Keratinocyte (primary cell): ENCODE results near the gene OVCH2. TPM values are rescaled to one million over a fixed set of nuclear protein-coding genes. Genes with fewer than 3 reads are reported as not detected.

Experiments used
- DNase-seq: peaks from one replicate; pipeline ENCODE4 v3.0.0-alpha.2; 2011; ENCODE audit warnings: low read depth, missing footprints, low spot score
- FAIRE-seq: peaks from 2 replicates; lab custom pipeline; 2011; peaks lifted over from hg19 to GRCh38; lab: Jason Lieb, UNC
- H2AFZ ChIP-seq: 2 replicates; pipeline ENCODE4 v1.6.0; 2012; ENCODE audit warnings: low read length, control low read depth, inconsistent platforms; ENCODE audit not compliant: control insufficient read depth
- H3K27ac ChIP-seq: 2 replicates; pipeline ENCODE4 v1.5.1; 2011; ENCODE audit warnings: low read length; ENCODE audit not compliant: control insufficient read depth, insufficient read depth
- H3K27me3 ChIP-seq: 3 replicates; pipeline ENCODE4 v1.6.0; 2011; ENCODE audit warnings: low read length; ENCODE audit not compliant: control insufficient read depth, insufficient read depth; ENCODE audit errors: extremely low read depth
- H3K36me3 ChIP-seq, 2 experiments: 2 replicates in 1 of 2; 3 replicates in 1 of 2; pipeline ENCODE4 v1.5.1; 2011; ENCODE audit warnings: low read length in 2 of 2, mild to moderate bottlenecking in 1 of 2; ENCODE audit not compliant: control insufficient read depth in 2 of 2, insufficient read depth in 2 of 2; ENCODE audit errors: extremely low read depth in 1 of 2
- H3K4me1 ChIP-seq: 3 replicates; pipeline ENCODE4 v1.5.1; 2011; ENCODE audit warnings: low read length; ENCODE audit not compliant: control insufficient read depth, insufficient read depth; ENCODE audit errors: extremely low read depth
- H3K4me2 ChIP-seq: 3 replicates; pipeline ENCODE4 v1.6.0; 2011; ENCODE audit warnings: low read depth, low read length; ENCODE audit not compliant: control insufficient read depth, insufficient read depth; ENCODE audit errors: extremely low read depth
- H3K4me3 ChIP-seq, 3 experiments: fragments of 200-600 bp in 1 of 3; sonication (generic) in 1 of 3; 2 replicates in 2 of 3; 3 replicates in 1 of 3; pipeline ENCODE4 v1.5.1; 2011 to 2016; ENCODE audit warnings: low read length in 3 of 3, mild to moderate bottlenecking in 3 of 3, control low read depth in 2 of 3, inconsistent platforms in 1 of 3, low read depth in 1 of 3, mixed read lengths in 1 of 3, mixed run types in 1 of 3, moderate library complexity in 1 of 3; ENCODE audit not compliant: control insufficient read depth in 2 of 3, insufficient read depth in 2 of 3; ENCODE audit errors: extremely low read depth in 1 of 3
- H3K79me2 ChIP-seq: 2 replicates; pipeline ENCODE4 v1.6.0; 2012; ENCODE audit warnings: low read length; ENCODE audit not compliant: control insufficient read depth, insufficient read depth
- H3K9ac ChIP-seq: 3 replicates; pipeline ENCODE4 v1.6.0; 2011; ENCODE audit warnings: low read length; ENCODE audit not compliant: control insufficient read depth, insufficient read depth; ENCODE audit errors: extremely low read depth
- H3K9me1 ChIP-seq: 3 replicates; pipeline ENCODE4 v1.6.0; 2011; ENCODE audit warnings: low read length; ENCODE audit not compliant: control insufficient read depth, insufficient read depth; ENCODE audit errors: extremely low read depth
- H3K9me3 ChIP-seq: 2 replicates; pipeline ENCODE4 v1.5.1; 2012; ENCODE audit warnings: low read depth, low read length; ENCODE audit not compliant: control insufficient read depth
- H4K20me1 ChIP-seq: 3 replicates; pipeline ENCODE4 v1.6.0; 2011; ENCODE audit warnings: low read length; ENCODE audit not compliant: control insufficient read depth, insufficient read depth; ENCODE audit errors: extremely low read depth
- EZH2 ChIP-seq: IDR thresholded peaks from one replicate; pipeline ENCODE4 v1.6.1; 2012; ENCODE audit warnings: inconsistent platforms, mild to moderate bottlenecking, low read length, moderate library complexity
- dilution Hi-C: fragments of 300-500 bp; cut with MboI; formaldehyde crosslinking; loops from one replicate; pipeline ENCODE4 v1.7.0; 2020; ENCODE audit warnings: low sequenced_read_pairs; ENCODE audit not compliant: extremely low pct_ligation_motif_present
- polyA plus RNA-seq, 5 experiments: library from polyadenylated mRNA; depleted of rRNA in 3 of 5; stranded (reverse) in 3 of 5; stranded (forward) in 1 of 5; unstranded in 1 of 5; fragments of >200 nt; gene quantifications; 1 replicate in 1 of 5; 2 replicates in 3 of 5; 3 replicates in 1 of 5; pipeline versions ENCODE4 v1.2.1 to v1.2.3, GENCODE V29; 2011 to 2012; ENCODE audit warnings: missing spikeins in 2 of 5, low read depth in 1 of 5, low replicate concordance in 1 of 5
- TF ChIP-seq, protein P1 (sequence below), 3 experiments: IDR thresholded peaks in 1 of 3; conservative IDR thresholded peaks in 1 of 3; optimal IDR thresholded peaks in 1 of 3; 2 replicates in 2 of 3; 3 replicates in 1 of 3; pipeline versions ENCODE3 to v1.5.1; 2011; ENCODE audit warnings: low read length in 3 of 3, mild to moderate bottlenecking in 3 of 3, moderate library complexity in 2 of 3, control low read depth in 1 of 3, inconsistent platforms in 1 of 3; ENCODE audit not compliant: insufficient read depth in 2 of 3; ENCODE audit errors: extremely low read depth in 1 of 3

The OVCH2 gene
- polyA plus RNA-seq, 1 donor (not counting 4 experiments of a cell fraction or from before 2014, with no cell fraction given) = 2.8 TPM

GRCh38 chr11:7691759-7692350 is 14.4 kb downstream of the OVCH2 start:
- H3K9me1 ChIP-seq = no peaks in the 10 kb centered on the region
- no peaks in the 10 kb centered on the region for H3K27me3 ChIP-seq
- no peak overlapping the region for H3K27ac ChIP-seq
- H3K4me2 ChIP-seq = no peak overlapping the region
- dilution Hi-C loops = no loop called here
- no peaks in the 10 kb centered on the region for H4K20me1 ChIP-seq
- DNase-seq (no peak), FAIRE-seq (no peak)
- TF ChIP-seq, protein P1, sequence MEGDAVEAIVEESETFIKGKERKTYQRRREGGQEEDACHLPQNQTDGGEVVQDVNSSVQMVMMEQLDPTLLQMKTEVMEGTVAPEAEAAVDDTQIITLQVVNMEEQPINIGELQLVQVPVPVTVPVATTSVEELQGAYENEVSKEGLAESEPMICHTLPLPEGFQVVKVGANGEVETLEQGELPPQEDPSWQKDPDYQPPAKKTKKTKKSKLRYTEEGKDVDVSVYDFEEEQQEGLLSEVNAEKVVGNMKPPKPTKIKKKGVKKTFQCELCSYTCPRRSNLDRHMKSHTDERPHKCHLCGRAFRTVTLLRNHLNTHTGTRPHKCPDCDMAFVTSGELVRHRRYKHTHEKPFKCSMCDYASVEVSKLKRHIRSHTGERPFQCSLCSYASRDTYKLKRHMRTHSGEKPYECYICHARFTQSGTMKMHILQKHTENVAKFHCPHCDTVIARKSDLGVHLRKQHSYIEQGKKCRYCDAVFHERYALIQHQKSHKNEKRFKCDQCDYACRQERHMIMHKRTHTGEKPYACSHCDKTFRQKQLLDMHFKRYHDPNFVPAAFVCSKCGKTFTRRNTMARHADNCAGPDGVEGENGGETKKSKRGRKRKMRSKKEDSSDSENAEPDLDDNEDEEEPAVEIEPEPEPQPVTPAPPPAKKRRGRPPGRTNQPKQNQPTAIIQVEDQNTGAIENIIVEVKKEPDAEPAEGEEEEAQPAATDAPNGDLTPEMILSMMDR (optimal IDR thresholded peaks at IDR 0.05 in 1 of 3, IDR thresholded peaks at IDR 0.05 in 1 of 3, conservative IDR thresholded peaks at IDR 0.05 in 1 of 3; ENCODE audit: extremely low read depth in 1 of 3, insufficient read depth in 2 of 3, low read length in 3 of 3) = no peak
- TF ChIP-seq EZH2 = no peak
- no peaks in the 10 kb centered on the region for H3K9me3 ChIP-seq
- no peak overlapping the region for H2AFZ ChIP-seq
- H3K4me3 ChIP-seq = no peak overlapping the region
- no peaks in the 10 kb centered on the region for H3K4me1 ChIP-seq
- no peak overlapping the region for H3K9ac ChIP-seq
- H3K79me2 ChIP-seq = no peaks in the 10 kb centered on the region
- H3K36me3 ChIP-seq = no peaks in the 10 kb centered on the region

GRCh38 chr11:7690648-7691047 is 15.6 kb downstream of the OVCH2 start:
- no peak overlapping the region for H2AFZ ChIP-seq
- H3K36me3 ChIP-seq = no peaks in the 10 kb centered on the region
- no peaks in the 10 kb centered on the region for H4K20me1 ChIP-seq
- no peaks in the 10 kb centered on the region for H3K9me3 ChIP-seq
- no peak overlapping the region for H3K4me3 ChIP-seq
- H3K27me3 ChIP-seq = no peaks in the 10 kb centered on the region
- H3K4me2 ChIP-seq = no peak overlapping the region
- no peaks in the 10 kb centered on the region for H3K79me2 ChIP-seq
- no peak overlapping the region for H3K27ac ChIP-seq
- DNase-seq = no peak
- dilution Hi-C loops = no loop called here
- no peak for FAIRE-seq
- no peaks in the 10 kb centered on the region for H3K4me1 ChIP-seq
- no peaks in the 10 kb centered on the region for H3K9me1 ChIP-seq
- no peak overlapping the region for H3K9ac ChIP-seq
- no peak for TF ChIP-seq EZH2
- TF ChIP-seq, protein P1 (optimal IDR thresholded peaks at IDR 0.05 in 1 of 3, IDR thresholded peaks at IDR 0.05 in 1 of 3, conservative IDR thresholded peaks at IDR 0.05 in 1 of 3; ENCODE audit: extremely low read depth in 1 of 3, insufficient read depth in 2 of 3, low read length in 3 of 3) = no peak
